H9 (cell line): ENCODE measurements around the gene BTBD1. TPM values are rescaled to one million over a fixed set of nuclear protein-coding genes. Genes with fewer than 3 reads are reported as not detected.

Source experiments
- DNase-seq: peaks from one replicate; pipeline ENCODE4 v3.0.0-alpha.2; 2017
- H2AFZ ChIP-seq: one replicate; pipeline ENCODE4 v1.6.1; 2013; ENCODE audit warnings: mild to moderate bottlenecking, low read length, control low read depth, moderate library complexity
- H2AK5ac ChIP-seq: 2 replicates; pipeline ENCODE4 v1.6.1; 2013; ENCODE audit warnings: low read length, control low read depth, mixed read lengths; ENCODE audit not compliant: insufficient read length
- H2BK120ac ChIP-seq: one replicate; pipeline ENCODE4 v1.6.1; 2013; ENCODE audit warnings: low read depth, mild to moderate bottlenecking, low read length, control low read depth, inconsistent platforms; ENCODE audit not compliant: poor library complexity, severe bottlenecking
- H2BK12ac ChIP-seq: 2 replicates; pipeline ENCODE4 v1.6.1; 2013; ENCODE audit warnings: low read length, control low read depth, mixed read lengths, low read depth; ENCODE audit not compliant: insufficient read length
- H2BK15ac ChIP-seq: 2 replicates; pipeline ENCODE4 v1.6.1; 2013; ENCODE audit warnings: low read depth, low read length, control low read depth
- H2BK20ac ChIP-seq: one replicate; pipeline ENCODE4 v1.6.1; 2013; ENCODE audit warnings: low read depth, mild to moderate bottlenecking, low read length, control low read depth, inconsistent platforms; ENCODE audit not compliant: poor library complexity, severe bottlenecking
- H2BK5ac ChIP-seq: 2 replicates; pipeline ENCODE4 v1.6.1; 2013; ENCODE audit warnings: low read length, control low read depth, mixed read lengths; ENCODE audit not compliant: insufficient read length
- H3K14ac ChIP-seq: 2 replicates; pipeline ENCODE4 v1.6.1; 2013; ENCODE audit warnings: low read length, control low read depth; ENCODE audit not compliant: insufficient read depth
- H3K18ac ChIP-seq: 2 replicates; pipeline ENCODE4 v1.6.1; 2013; ENCODE audit warnings: low read depth, mild to moderate bottlenecking, mixed read lengths, low read length, control low read depth; ENCODE audit not compliant: insufficient read length
- H3K23ac ChIP-seq: 2 replicates; pipeline ENCODE4 v1.6.1; 2013; ENCODE audit warnings: low read length, control low read depth, mixed read lengths, low read depth; ENCODE audit not compliant: insufficient read length
- H3K23me2 ChIP-seq: 2 replicates; pipeline ENCODE4 v1.6.1; 2013; ENCODE audit warnings: low read depth, mild to moderate bottlenecking, mixed read lengths, low read length, control low read depth; ENCODE audit not compliant: insufficient read length, poor library complexity, severe bottlenecking
- H3K27ac ChIP-seq: 2 replicates; pipeline ENCODE4 v1.5.1; 2013; ENCODE audit warnings: low read length, control low read depth, mixed read lengths, low read depth; ENCODE audit not compliant: insufficient read length
- H3K27me3 ChIP-seq: 2 replicates; pipeline ENCODE4 v1.6.1; 2013; ENCODE audit warnings: low read length, control low read depth, inconsistent platforms; ENCODE audit not compliant: insufficient read depth
- H3K4ac ChIP-seq: 2 replicates; pipeline ENCODE4 v1.6.1; 2013; ENCODE audit warnings: low read depth, mild to moderate bottlenecking, control low read depth, inconsistent platforms, low read length, moderate library complexity
- H3K4me1 ChIP-seq: 2 replicates; pipeline ENCODE4 v1.6.1; 2013; ENCODE audit warnings: low read length, control low read depth, inconsistent platforms; ENCODE audit not compliant: insufficient read depth
- H3K4me2 ChIP-seq: 2 replicates; pipeline ENCODE4 v1.6.1; 2013; ENCODE audit warnings: low read length, control low read depth, mixed read lengths; ENCODE audit not compliant: insufficient read length, insufficient read depth
- H3K56ac ChIP-seq: 2 replicates; pipeline ENCODE4 v1.6.1; 2013; ENCODE audit warnings: low read depth, mild to moderate bottlenecking, mixed read lengths, low read length, control low read depth; ENCODE audit not compliant: insufficient read length
- H3K79me1 ChIP-seq: 2 replicates; pipeline ENCODE4 v1.6.1; 2013; ENCODE audit warnings: low read depth, mild to moderate bottlenecking, moderate library complexity, low read length, control low read depth, inconsistent platforms; ENCODE audit not compliant: insufficient read depth, poor library complexity, severe bottlenecking
- H3K79me2 ChIP-seq: 2 replicates; pipeline ENCODE4 v1.6.1; 2013; ENCODE audit warnings: low read length, control low read depth, inconsistent platforms; ENCODE audit not compliant: insufficient read depth
- H3K9ac ChIP-seq: 2 replicates; pipeline ENCODE4 v1.6.1; 2013; ENCODE audit warnings: low read length, control low read depth, mixed read lengths; ENCODE audit not compliant: insufficient read length; ENCODE audit errors: extremely low read depth
- H3K9me3 ChIP-seq: one replicate; pipeline ENCODE4 v1.6.1; 2013; ENCODE audit warnings: low read depth, low read length, inconsistent platforms; ENCODE audit not compliant: control insufficient read depth
- H3T11ph ChIP-seq: one replicate; pipeline ENCODE4 v1.6.1; 2013; ENCODE audit warnings: mild to moderate bottlenecking, low read length, control low read depth, inconsistent platforms
- H4K20me1 ChIP-seq: one replicate; pipeline ENCODE4 v1.6.1; 2013; ENCODE audit not compliant: control insufficient read depth, insufficient read length, insufficient read depth
- H4K5ac ChIP-seq: 2 replicates; pipeline ENCODE4 v1.6.1; 2013; ENCODE audit warnings: low read depth, mild to moderate bottlenecking, mixed read lengths, low read length, control low read depth; ENCODE audit not compliant: insufficient read length
- H4K8ac ChIP-seq: replicated peaks from 2 replicates; pipeline ENCODE4 v1.6.1; 2013; ENCODE audit warnings: low read length, control low read depth, mixed read lengths, low read depth; ENCODE audit not compliant: insufficient read length
- H4K91ac ChIP-seq: 2 replicates; pipeline ENCODE4 v1.6.1; 2013; ENCODE audit warnings: low read depth, mild to moderate bottlenecking, moderate library complexity, mixed read lengths, low read length, control low read depth; ENCODE audit not compliant: insufficient read length
- H3K27ac Mint-ChIP-seq, 3 experiments: 2 replicates in 2 of 3; 3 replicates in 1 of 3; pipeline ENCODE4 v1.8.0; 2020 to 2021; ENCODE audit warnings: mixed read lengths in 3 of 3, mild to moderate bottlenecking in 1 of 3, moderate library complexity in 1 of 3
- H3K27me3 Mint-ChIP-seq: 2 replicates; pipeline ENCODE4 v1.8.0; 2021; ENCODE audit warnings: low read depth, mild to moderate bottlenecking, moderate library complexity, mixed read lengths
- H3K36me3 Mint-ChIP-seq, 3 experiments: 2 replicates in 2 of 3; 3 replicates in 1 of 3; pipeline ENCODE4 v1.8.0; 2020 to 2021; ENCODE audit warnings: low read depth in 3 of 3, mixed read lengths in 3 of 3; ENCODE audit not compliant: insufficient read depth in 1 of 3
- H3K4me1 Mint-ChIP-seq, 2 experiments: 2 replicates each; pipeline ENCODE4 v1.8.0; 2020; ENCODE audit warnings: mixed read lengths in 2 of 2
- H3K4me3 Mint-ChIP-seq, 2 experiments: 2 replicates in 1 of 2; 3 replicates in 1 of 2; pipeline ENCODE4 v1.8.0; 2020 to 2021; ENCODE audit warnings: mild to moderate bottlenecking in 2 of 2, mixed read lengths in 2 of 2, moderate library complexity in 1 of 2
- H3K9me3 Mint-ChIP-seq, 2 experiments: 2 replicates in 1 of 2; 3 replicates in 1 of 2; pipeline ENCODE4 v1.8.0; 2020; ENCODE audit warnings: mild to moderate bottlenecking in 2 of 2, mixed read lengths in 2 of 2, moderate library complexity in 1 of 2
- WGBS: extraction: QIAGEN DNeasy Blood & Tissue Kit; methylation state at CpG from one replicate; pipeline ENCODE4 v1.1.7; 2013; ENCODE audit warnings: missing lambda C conversion rate, low lambda C conversion rate, mixed read lengths; ENCODE audit not compliant: insufficient read length; ENCODE audit errors: extremely low coverage; 5-methylcytosine and 5-hydroxymethylcytosine counted together
- microRNA-seq: library from miRNA; unstranded; fragments of <30 nt; microRNA quantifications from one replicate; pipeline ENCODE4, GENCODE V29; 2020; ENCODE audit warnings: borderline microRNAs expressed
- total RNA-seq: library from RNA; stranded (reverse); gene quantifications from 2 replicates; pipeline ENCODE4 v1.2.1, GENCODE V29; 2021
- TF ChIP-seq, protein P1 (sequence below): fragments of 200-600 bp; sonication (generic); conservative IDR thresholded peaks from 3 replicates; pipeline ENCODE4 v1.8.0; 2021; ENCODE audit warnings: antibody characterized with exemption, mild to moderate bottlenecking

Gene BTBD1
- total RNA-seq, 1 experiment from 2014 or later: 43.3 TPM

DNA sequence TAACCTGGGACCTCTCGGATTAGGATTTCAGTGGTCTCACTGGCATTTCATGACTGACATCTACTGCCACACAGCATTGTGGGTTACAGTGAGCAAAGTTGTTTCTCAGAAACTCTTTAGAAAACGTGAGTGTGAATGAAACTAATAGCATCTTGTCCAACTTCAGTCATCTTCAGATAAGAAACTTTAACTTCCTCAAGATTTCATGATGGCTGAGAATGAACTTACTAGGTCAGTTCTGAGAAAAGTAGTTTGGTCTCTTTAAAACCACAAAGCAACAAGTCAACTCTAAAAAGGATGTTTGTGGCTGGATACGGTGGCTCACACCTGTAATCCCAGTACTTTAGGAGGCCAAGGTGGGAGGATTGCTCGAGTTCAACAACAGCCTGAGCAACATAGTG lies 100.4 kb downstream of the BTBD1 start:
- no peak overlapping the region for H2BK12ac ChIP-seq
- H3K4me1 Mint-ChIP-seq: peaks cover 11% of the 10 kb centered on the region in 2 experiments
- no peaks in the 10 kb centered on the region for H3K9me3 Mint-ChIP-seq
- no peaks in the 10 kb centered on the region for H3K79me2 ChIP-seq
- H2BK15ac ChIP-seq: no peak overlapping the region
- H3K4ac ChIP-seq: no peak overlapping the region
- no peak overlapping the region for H3K56ac ChIP-seq
- H3K9ac ChIP-seq: no peak overlapping the region
- H2AK5ac ChIP-seq: no peak overlapping the region
- H4K91ac ChIP-seq: no peak overlapping the region
- WGBS: no CpG with 5 or more reads among the region's 4 CpGs
- no peak overlapping the region for H3K27ac ChIP-seq
- H3K79me1 ChIP-seq: no peaks in the 10 kb centered on the region
- no peak overlapping the region for H2BK120ac ChIP-seq
- H2BK20ac ChIP-seq: no peak overlapping the region
- H3K23me2 ChIP-seq: no peaks in the 10 kb centered on the region
- no peak overlapping the region for H3K4me3 Mint-ChIP-seq
- H3K9me3 ChIP-seq: no peaks in the 10 kb centered on the region
- no peaks in the 10 kb centered on the region for H3K27me3 ChIP-seq
- no peak overlapping the region for H3K18ac ChIP-seq
- no peak overlapping the region for H3K27ac Mint-ChIP-seq
- H3K4me2 ChIP-seq: no peak overlapping the region
- DNase-seq: no peak
- H3K36me3 Mint-ChIP-seq: no peaks in the 10 kb centered on the region
- H4K20me1 ChIP-seq: no peaks in the 10 kb centered on the region
- H3K4me1 ChIP-seq: no peaks in the 10 kb centered on the region
- H3K27me3 Mint-ChIP-seq: peaks cover 2% of the 10 kb centered on the region; the same call in 1 of the 2 replicates
- no peak overlapping the region for H4K5ac ChIP-seq
- no peak overlapping the region for H4K8ac ChIP-seq
- TF ChIP-seq, protein P1, sequence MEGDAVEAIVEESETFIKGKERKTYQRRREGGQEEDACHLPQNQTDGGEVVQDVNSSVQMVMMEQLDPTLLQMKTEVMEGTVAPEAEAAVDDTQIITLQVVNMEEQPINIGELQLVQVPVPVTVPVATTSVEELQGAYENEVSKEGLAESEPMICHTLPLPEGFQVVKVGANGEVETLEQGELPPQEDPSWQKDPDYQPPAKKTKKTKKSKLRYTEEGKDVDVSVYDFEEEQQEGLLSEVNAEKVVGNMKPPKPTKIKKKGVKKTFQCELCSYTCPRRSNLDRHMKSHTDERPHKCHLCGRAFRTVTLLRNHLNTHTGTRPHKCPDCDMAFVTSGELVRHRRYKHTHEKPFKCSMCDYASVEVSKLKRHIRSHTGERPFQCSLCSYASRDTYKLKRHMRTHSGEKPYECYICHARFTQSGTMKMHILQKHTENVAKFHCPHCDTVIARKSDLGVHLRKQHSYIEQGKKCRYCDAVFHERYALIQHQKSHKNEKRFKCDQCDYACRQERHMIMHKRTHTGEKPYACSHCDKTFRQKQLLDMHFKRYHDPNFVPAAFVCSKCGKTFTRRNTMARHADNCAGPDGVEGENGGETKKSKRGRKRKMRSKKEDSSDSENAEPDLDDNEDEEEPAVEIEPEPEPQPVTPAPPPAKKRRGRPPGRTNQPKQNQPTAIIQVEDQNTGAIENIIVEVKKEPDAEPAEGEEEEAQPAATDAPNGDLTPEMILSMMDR: no peak
- H3K14ac ChIP-seq: no peak overlapping the region
- no peak overlapping the region for H3K23ac ChIP-seq
- no peak overlapping the region for H2BK5ac ChIP-seq
- no peak overlapping the region for H3T11ph ChIP-seq
- no peak overlapping the region for H2AFZ ChIP-seq

Small RNA genes lying within 50 kb of the gene (microRNA-seq; reads per million reads assigned to microRNA genes)
- not detected for gene MIR4515

Other genes starting within 250 kb of the BTBD1 start
- 12.8 and 14.2 TPM in 2 replicates for gene HOMER2, start 114.5 kb downstream of the BTBD1 start, total RNA-seq
- gene RAMAC, start 81.0 kb downstream of the BTBD1 start, total RNA-seq: 35.8 and 35.9 TPM in 2 replicates
- gene C15orf40, start 55.6 kb downstream of the BTBD1 start, total RNA-seq: 9.2 and 11.5 TPM in 2 replicates
- gene TM6SF1, start 40.4 kb upstream of the BTBD1 start, total RNA-seq: 0.96 and 0.99 TPM in 2 replicates
- gene HDGFL3, start 140.6 kb upstream of the BTBD1 start, total RNA-seq: 120 and 122 TPM in 2 replicates
- not detected in 2 replicates for gene BNC1, start 217.4 kb upstream of the BTBD1 start, total RNA-seq